ENCODE results near the gene MISFA. TPM values are rescaled to one million over a fixed set of nuclear protein-coding genes. Genes with fewer than 3 reads are reported as not detected.

MISFA gene
- total and polyA plus RNA-seq, 9 of the 15 experiments (the other 6 are each of a cell fraction or from before 2014, with no cell fraction given) = 1.6 to 6.3 (median 3.4) TPM

GRCh38 chr11:18588297-18589252, 11.0 kb upstream of the MISFA start, which contains the start of gene UEVLD (continued):
- no peak for TF ChIP-seq ZC3H11A (IDR thresholded peaks at IDR 0.05; ENCODE audit: low read depth, low read length)
- no peak for TF ChIP-seq NFIX (CRISPR knock-in tag; IDR thresholded peaks at IDR 0.05; ENCODE audit: low read depth)
- no peak for TF ChIP-seq ATF6 (CRISPR knock-in tag; IDR thresholded peaks at IDR 0.05)
- no peak for TF ChIP-seq NCOA4 (IDR thresholded peaks at IDR 0.05; ENCODE audit: partially characterized antibody)
- peak in 1 of 2 experiments; percentile 71; a peak in 2 of 4 replicates for TF ChIP-seq HDAC1 (IDR thresholded peaks at IDR 0.05)
- no peak for TF ChIP-seq CBX3 (IDR thresholded peaks at IDR 0.05; ENCODE audit: borderline replicate concordance in 1 of 2, low read length in 2 of 2)
- TF ChIP-seq RBM25 (IDR thresholded peaks at IDR 0.05; ENCODE audit: low read depth, low read length, severe bottlenecking) = no peak
- no peak for TF ChIP-seq SAFB (IDR thresholded peaks at IDR 0.05; ENCODE audit: borderline replicate concordance, low read depth, low read length)
- no peak for TF ChIP-seq PCBP2 (IDR thresholded peaks at IDR 0.05; ENCODE audit: low read depth, low read length, poor library complexity, severe bottlenecking)
- 0 out of 2 replicates have a peak, but pooled peaks have one; percentile 27 for TF ChIP-seq ZBED1 (IDR thresholded peaks at IDR 0.05)
- TF ChIP-seq AFF1 (IDR thresholded peaks at IDR 0.05; ENCODE audit: low read depth in 1 of 2, partially characterized antibody in 2 of 2) = no peak
- TF ChIP-seq CREB3L1 (IDR thresholded peaks at IDR 0.05; ENCODE audit: borderline replicate concordance, low read depth) = no peak; the same call in 1 of the 2 replicates
